HepG2 (cell line): ENCODE results near the gene SPRTN. TPM values are rescaled to one million over a fixed set of nuclear protein-coding genes. Genes with fewer than 3 reads are reported as not detected.

Experiments used
- ARID2 ChIP-seq: sonication (generic); formaldehyde crosslinking; IDR thresholded peaks from 2 replicates; pipeline ENCODE4 v1.8.1; 2022; ENCODE audit warnings: mild to moderate bottlenecking, missing genetic modification reagents, borderline replicate concordance
- ATF4 ChIP-seq, 2 experiments: fragments of 450-650 bp in 1 of 2; sonication (generic) in 1 of 2; formaldehyde crosslinking; IDR thresholded peaks; 2 replicates each; pipeline versions ENCODE4 v1.5.0 to v1.8.0; 2020 to 2022; ENCODE audit warnings: mild to moderate bottlenecking in 1 of 2, missing genetic modification reagents in 1 of 2
- HCFC1 ChIP-seq: fragments of 150-350 bp; IDR thresholded peaks from 2 replicates; pipeline ENCODE4 v1.6.1; 2014; ENCODE audit warnings: low read depth, low read length
- HOXA3 ChIP-seq: sonication (generic); formaldehyde crosslinking; IDR thresholded peaks from 2 replicates; pipeline ENCODE4 v1.5.0; 2020; ENCODE audit warnings: missing genetic modification reagents
- KLF12 ChIP-seq: sonication (generic); formaldehyde crosslinking; IDR thresholded peaks from 2 replicates; pipeline ENCODE4 v1.4.0; 2020; ENCODE audit warnings: missing genetic modification reagents, borderline replicate concordance
- MXD4 ChIP-seq: IDR thresholded peaks from 2 replicates; pipeline ENCODE4 v1.6.1; 2016; ENCODE audit warnings: mild to moderate bottlenecking, missing biosample characterization, missing genetic modification reagents
- NR3C1 ChIP-seq: sonication (generic); formaldehyde crosslinking; IDR thresholded peaks from 2 replicates; pipeline ENCODE4 v1.4.0; 2020; ENCODE audit warnings: missing genetic modification reagents
- REPIN1 ChIP-seq: sonication (generic); formaldehyde crosslinking; IDR thresholded peaks from 2 replicates; pipeline ENCODE4 v1.8.0; 2022; ENCODE audit warnings: missing genetic modification reagents, low read depth, mild to moderate bottlenecking, borderline replicate concordance
- TCF12 ChIP-seq, 2 experiments: fragments of 450-650 bp in 1 of 2; sonication (generic) in 1 of 2; formaldehyde crosslinking in 1 of 2; IDR thresholded peaks; 2 replicates each; pipeline versions ENCODE4 v1.6.1 to v1.8.0; 2017 to 2022; ENCODE audit warnings: antibody characterized with exemption in 1 of 2, mild to moderate bottlenecking in 1 of 2, missing genetic modification reagents in 1 of 2, moderate library complexity in 1 of 2
- ZFP36L2 ChIP-seq: sonication (generic); formaldehyde crosslinking; IDR thresholded peaks from 2 replicates; pipeline ENCODE4 v1.4.0; 2020; ENCODE audit warnings: missing genetic modification reagents
- ZNF232 ChIP-seq: sonication (generic); formaldehyde crosslinking; IDR thresholded peaks from 2 replicates; pipeline ENCODE4 v1.4.0; 2020; ENCODE audit warnings: missing genetic modification reagents, borderline replicate concordance
- ZNF503 ChIP-seq: sonication (generic); formaldehyde crosslinking; IDR thresholded peaks from 2 replicates; pipeline ENCODE4 v1.4.0; 2020; ENCODE audit warnings: missing genetic modification reagents
- ZNF713 ChIP-seq: sonication (generic); formaldehyde crosslinking; IDR thresholded peaks from 2 replicates; pipeline ENCODE4 v1.4.0; 2020; ENCODE audit warnings: mild to moderate bottlenecking, missing genetic modification reagents
- ZNF747 ChIP-seq: sonication (generic); formaldehyde crosslinking; IDR thresholded peaks from 2 replicates; pipeline ENCODE4 v1.8.1; 2023; ENCODE audit warnings: missing genetic modification reagents, mild to moderate bottlenecking, borderline replicate concordance
- polyA plus RNA-seq, 8 experiments: library from polyadenylated mRNA; depleted of rRNA in 3 of 8; stranded (reverse) in 7 of 8; unstranded in 1 of 8; fragments of >200 nt; fragmentation: Illumina TruSeq in 4 of 8; extraction: Trizol in 4 of 8; gene quantifications; 2 replicates each; pipeline versions ENCODE4 v1.2.1 to v1.2.3, GENCODE V29; 2011 to 2016; ENCODE audit warnings: low read depth in 4 of 8, missing spikeins in 1 of 8, mixed read lengths in 1 of 8; ENCODE audit not compliant: insufficient read depth in 1 of 8
- total RNA-seq, 5 experiments: library from RNA; depleted of rRNA; stranded (reverse); fragments of >200 nt; fragmentation: Illumina TruSeq; extraction: Trizol; gene quantifications; 2 replicates each; pipeline ENCODE4 v1.2.3, GENCODE V29; 2016; ENCODE audit warnings: low read depth in 1 of 5
- TF ChIP-seq, protein P1 (sequence below): sonication (generic); formaldehyde crosslinking; conservative IDR thresholded peaks from 2 replicates; pipeline ENCODE4 v1.4.0; 2020; ENCODE audit warnings: mild to moderate bottlenecking, missing genetic modification reagents, moderate library complexity
- TF ChIP-seq, protein P2 (sequence below): sonication (generic); formaldehyde crosslinking; IDR thresholded peaks from 2 replicates; pipeline ENCODE4 v1.4.0; 2020; ENCODE audit warnings: missing genetic modification reagents, borderline replicate concordance
- TF ChIP-seq, protein P3 (sequence below): IDR thresholded peaks from 2 replicates; pipeline ENCODE4 v1.6.1; 2016; ENCODE audit warnings: low read depth, control low read depth

The SPRTN gene
- total and polyA plus RNA-seq, 2 of the 13 experiments (the other 11 are each of a cell fraction or from before 2014, with no cell fraction given), result 4.2 to 15.2 TPM

DNA sequence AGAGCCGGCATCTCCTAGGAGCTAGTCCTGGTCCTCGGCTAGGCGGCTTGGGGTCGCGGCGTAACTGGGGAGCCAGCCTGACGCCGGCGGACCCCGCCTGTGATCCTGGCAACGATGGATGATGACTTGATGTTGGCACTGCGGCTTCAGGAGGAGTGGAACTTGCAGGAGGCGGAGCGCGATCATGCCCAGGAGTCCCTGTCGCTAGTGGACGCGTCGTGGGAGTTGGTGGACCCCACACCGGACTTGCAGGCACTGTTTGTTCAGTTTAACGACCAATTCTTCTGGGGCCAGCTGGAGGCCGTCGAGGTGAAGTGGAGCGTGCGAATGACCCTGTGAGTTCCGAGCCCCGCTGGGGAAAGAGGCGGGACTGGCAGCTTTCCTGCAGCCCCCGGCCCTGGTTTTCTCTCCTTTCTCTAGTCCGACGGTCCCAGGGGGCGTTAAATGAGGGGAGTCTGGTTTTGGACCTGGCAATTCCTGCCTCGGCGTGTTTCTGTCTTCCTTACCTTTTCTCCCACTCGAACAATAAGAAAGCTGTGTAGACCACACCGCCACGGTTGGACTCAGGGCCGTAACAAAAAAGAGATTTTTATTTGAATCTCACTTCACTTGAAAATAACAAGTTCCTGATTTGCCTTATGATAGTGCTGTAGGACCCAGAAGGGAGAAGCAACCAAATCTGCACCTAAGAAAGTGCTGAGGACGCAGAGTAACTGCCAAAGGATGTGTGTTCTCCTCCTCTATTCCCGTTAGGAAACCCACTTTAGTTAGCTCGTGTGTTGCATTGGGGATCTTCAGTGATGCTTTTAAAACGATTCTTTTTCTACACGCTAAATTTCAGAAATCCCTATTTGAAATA, at the start of gene SPRTN (continued):
- TF ChIP-seq, protein P1, sequence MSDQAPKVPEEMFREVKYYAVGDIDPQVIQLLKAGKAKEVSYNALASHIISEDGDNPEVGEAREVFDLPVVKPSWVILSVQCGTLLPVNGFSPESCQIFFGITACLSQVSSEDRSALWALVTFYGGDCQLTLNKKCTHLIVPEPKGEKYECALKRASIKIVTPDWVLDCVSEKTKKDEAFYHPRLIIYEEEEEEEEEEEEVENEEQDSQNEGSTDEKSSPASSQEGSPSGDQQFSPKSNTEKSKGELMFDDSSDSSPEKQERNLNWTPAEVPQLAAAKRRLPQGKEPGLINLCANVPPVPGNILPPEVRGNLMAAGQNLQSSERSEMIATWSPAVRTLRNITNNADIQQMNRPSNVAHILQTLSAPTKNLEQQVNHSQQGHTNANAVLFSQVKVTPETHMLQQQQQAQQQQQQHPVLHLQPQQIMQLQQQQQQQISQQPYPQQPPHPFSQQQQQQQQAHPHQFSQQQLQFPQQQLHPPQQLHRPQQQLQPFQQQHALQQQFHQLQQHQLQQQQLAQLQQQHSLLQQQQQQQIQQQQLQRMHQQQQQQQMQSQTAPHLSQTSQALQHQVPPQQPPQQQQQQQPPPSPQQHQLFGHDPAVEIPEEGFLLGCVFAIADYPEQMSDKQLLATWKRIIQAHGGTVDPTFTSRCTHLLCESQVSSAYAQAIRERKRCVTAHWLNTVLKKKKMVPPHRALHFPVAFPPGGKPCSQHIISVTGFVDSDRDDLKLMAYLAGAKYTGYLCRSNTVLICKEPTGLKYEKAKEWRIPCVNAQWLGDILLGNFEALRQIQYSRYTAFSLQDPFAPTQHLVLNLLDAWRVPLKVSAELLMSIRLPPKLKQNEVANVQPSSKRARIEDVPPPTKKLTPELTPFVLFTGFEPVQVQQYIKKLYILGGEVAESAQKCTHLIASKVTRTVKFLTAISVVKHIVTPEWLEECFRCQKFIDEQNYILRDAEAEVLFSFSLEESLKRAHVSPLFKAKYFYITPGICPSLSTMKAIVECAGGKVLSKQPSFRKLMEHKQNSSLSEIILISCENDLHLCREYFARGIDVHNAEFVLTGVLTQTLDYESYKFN (CRISPR knock-in tag), result no peak
- TF ChIP-seq ZNF747 (no peak), ATF4 (CRISPR knock-in tag; IDR thresholded peaks at IDR 0.05) (no peak), ZNF503 (CRISPR knock-in tag) (no peak), ARID2 (no peak), KLF12 (CRISPR knock-in tag) (0 out of 2 replicates have a peak, but pooled peaks have one; percentile 50), HCFC1 (no peak), ZFP36L2 (CRISPR knock-in tag) (no peak), ZNF713 (no peak), REPIN1 (CRISPR knock-in tag) (no peak), MXD4 (CRISPR knock-in tag) (no peak; the same call in 1 of the 2 replicates), HOXA3 (CRISPR knock-in tag) (peak; percentile 61; the same call in 1 of the 2 replicates), TCF12 (IDR thresholded peaks at IDR 0.05) (no peak), TCF12 (CRISPR knock-in tag; IDR thresholded peaks at IDR 0.05) (0 out of 2 replicates have a peak, but pooled peaks have one; percentile 53), ZNF232 (CRISPR knock-in tag) (0 out of 2 replicates have a peak, but pooled peaks have one; percentile 73), NR3C1 (no peak)
- TF ChIP-seq, protein P2, sequence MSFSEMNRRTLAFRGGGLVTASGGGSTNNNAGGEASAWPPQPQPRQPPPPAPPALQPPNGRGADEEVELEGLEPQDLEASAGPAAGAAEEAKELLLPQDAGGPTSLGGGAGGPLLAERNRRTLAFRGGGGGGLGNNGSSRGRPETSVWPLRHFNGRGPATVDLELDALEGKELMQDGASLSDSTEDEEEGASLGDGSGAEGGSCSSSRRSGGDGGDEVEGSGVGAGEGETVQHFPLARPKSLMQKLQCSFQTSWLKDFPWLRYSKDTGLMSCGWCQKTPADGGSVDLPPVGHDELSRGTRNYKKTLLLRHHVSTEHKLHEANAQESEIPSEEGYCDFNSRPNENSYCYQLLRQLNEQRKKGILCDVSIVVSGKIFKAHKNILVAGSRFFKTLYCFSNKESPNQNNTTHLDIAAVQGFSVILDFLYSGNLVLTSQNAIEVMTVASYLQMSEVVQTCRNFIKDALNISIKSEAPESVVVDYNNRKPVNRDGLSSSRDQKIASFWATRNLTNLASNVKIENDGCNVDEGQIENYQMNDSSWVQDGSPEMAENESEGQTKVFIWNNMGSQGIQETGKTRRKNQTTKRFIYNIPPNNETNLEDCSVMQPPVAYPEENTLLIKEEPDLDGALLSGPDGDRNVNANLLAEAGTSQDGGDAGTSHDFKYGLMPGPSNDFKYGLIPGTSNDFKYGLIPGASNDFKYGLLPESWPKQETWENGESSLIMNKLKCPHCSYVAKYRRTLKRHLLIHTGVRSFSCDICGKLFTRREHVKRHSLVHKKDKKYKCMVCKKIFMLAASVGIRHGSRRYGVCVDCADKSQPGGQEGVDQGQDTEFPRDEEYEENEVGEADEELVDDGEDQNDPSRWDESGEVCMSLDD (CRISPR knock-in tag), result 0 out of 2 replicates have a peak, but pooled peaks have one; percentile 41
- TF ChIP-seq, protein P3, sequence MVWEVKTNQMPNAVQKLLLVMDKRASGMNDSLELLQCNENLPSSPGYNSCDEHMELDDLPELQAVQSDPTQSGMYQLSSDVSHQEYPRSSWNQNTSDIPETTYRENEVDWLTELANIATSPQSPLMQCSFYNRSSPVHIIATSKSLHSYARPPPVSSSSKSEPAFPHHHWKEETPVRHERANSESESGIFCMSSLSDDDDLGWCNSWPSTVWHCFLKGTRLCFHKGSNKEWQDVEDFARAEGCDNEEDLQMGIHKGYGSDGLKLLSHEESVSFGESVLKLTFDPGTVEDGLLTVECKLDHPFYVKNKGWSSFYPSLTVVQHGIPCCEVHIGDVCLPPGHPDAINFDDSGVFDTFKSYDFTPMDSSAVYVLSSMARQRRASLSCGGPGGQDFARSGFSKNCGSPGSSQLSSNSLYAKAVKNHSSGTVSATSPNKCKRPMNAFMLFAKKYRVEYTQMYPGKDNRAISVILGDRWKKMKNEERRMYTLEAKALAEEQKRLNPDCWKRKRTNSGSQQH (CRISPR knock-in tag), result 0 out of 2 replicates have a peak, but pooled peaks have one; percentile 7
